IMR-90 (cell line): ENCODE results near the gene ST7.

Experiments used
- BHLHE40 ChIP-seq: fragments of 150-350 bp; IDR thresholded peaks from 2 replicates; pipeline ENCODE4 v1.6.1; 2016; ENCODE audit warnings: mild to moderate bottlenecking, low read depth, low read length
- CEBPB ChIP-seq: IDR thresholded peaks from 2 replicates; pipeline ENCODE4 v1.6.1; 2012; ENCODE audit warnings: low read depth, low read length, improper control_type of control experiment
- CHD1 ChIP-seq: IDR thresholded peaks from 2 replicates; pipeline ENCODE4 v1.6.1; 2012; ENCODE audit warnings: low read depth, low read length, improper control_type of control experiment
- MAFK ChIP-seq: IDR thresholded peaks from 2 replicates; pipeline ENCODE4 v1.6.1; 2012; ENCODE audit warnings: low read depth, low read length, improper control_type of control experiment
- MAZ ChIP-seq: IDR thresholded peaks from 2 replicates; pipeline ENCODE4 v1.6.1; 2012; ENCODE audit warnings: low read depth, mild to moderate bottlenecking, low read length, improper control_type of control experiment, moderate library complexity, borderline replicate concordance
- MXI1 ChIP-seq: IDR thresholded peaks from 2 replicates; pipeline ENCODE4 v1.6.1; 2012; ENCODE audit warnings: low read depth, mild to moderate bottlenecking, low read length, moderate library complexity, borderline replicate concordance
- POLR2A ChIP-seq: IDR thresholded peaks from 2 replicates; pipeline ENCODE4 v1.6.1; 2012; ENCODE audit warnings: mild to moderate bottlenecking, low read depth, low read length
- RFX5 ChIP-seq: IDR thresholded peaks from 2 replicates; pipeline ENCODE4 v1.8.0; 2012; ENCODE audit warnings: low read depth, mild to moderate bottlenecking, low read length, moderate library complexity
- SMC3 ChIP-seq: fragments of 150-350 bp; IDR thresholded peaks from 2 replicates; pipeline ENCODE4 v1.6.1; 2016; ENCODE audit warnings: low read depth, mild to moderate bottlenecking, antibody characterized with exemption, low read length, moderate library complexity
- TF ChIP-seq, protein P1 (sequence below): conservative IDR thresholded peaks from 2 replicates; pipeline ENCODE4 v1.5.1; 2012; ENCODE audit warnings: mild to moderate bottlenecking, low read depth, low read length, improper control_type of control experiment
- TF ChIP-seq, protein P2 (sequence below): fragments of 150-350 bp; IDR thresholded peaks from 2 replicates; pipeline ENCODE4 v1.6.1; 2017; ENCODE audit warnings: mild to moderate bottlenecking, antibody characterized with exemption, low read length, low read depth

DNA sequence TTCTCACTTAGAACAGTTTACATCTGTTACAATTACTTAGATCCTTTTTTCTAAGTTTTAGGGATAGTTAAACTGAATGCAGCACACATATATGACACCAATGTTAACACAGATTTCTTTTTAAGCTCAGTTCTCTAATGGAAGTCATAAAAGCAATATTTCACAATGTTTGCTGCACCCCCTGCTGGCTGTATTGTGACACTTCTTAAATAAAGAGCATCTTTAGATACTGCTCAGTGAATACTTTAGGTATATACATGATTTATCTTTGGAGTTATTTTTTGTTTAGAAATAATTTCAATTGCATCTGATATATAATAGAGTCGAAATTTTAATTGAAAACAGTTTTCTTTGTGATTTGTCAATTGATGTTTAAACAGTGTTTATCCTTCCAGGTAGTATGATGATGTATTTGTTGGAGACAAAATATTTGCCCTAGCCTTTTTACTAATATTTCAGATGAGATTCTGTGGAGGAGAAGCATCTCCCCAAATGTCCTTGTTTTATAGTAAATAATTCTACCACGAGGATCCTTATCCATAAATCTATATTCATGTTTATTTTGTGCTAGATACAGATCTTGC lies 174.4 kb downstream of the ST7 start:
- TF ChIP-seq MXI1 = no peak
- TF ChIP-seq, protein P1, sequence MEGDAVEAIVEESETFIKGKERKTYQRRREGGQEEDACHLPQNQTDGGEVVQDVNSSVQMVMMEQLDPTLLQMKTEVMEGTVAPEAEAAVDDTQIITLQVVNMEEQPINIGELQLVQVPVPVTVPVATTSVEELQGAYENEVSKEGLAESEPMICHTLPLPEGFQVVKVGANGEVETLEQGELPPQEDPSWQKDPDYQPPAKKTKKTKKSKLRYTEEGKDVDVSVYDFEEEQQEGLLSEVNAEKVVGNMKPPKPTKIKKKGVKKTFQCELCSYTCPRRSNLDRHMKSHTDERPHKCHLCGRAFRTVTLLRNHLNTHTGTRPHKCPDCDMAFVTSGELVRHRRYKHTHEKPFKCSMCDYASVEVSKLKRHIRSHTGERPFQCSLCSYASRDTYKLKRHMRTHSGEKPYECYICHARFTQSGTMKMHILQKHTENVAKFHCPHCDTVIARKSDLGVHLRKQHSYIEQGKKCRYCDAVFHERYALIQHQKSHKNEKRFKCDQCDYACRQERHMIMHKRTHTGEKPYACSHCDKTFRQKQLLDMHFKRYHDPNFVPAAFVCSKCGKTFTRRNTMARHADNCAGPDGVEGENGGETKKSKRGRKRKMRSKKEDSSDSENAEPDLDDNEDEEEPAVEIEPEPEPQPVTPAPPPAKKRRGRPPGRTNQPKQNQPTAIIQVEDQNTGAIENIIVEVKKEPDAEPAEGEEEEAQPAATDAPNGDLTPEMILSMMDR = peak; percentile 75
- no peak for TF ChIP-seq BHLHE40
- peak; percentile 64 for TF ChIP-seq SMC3
- TF ChIP-seq, protein P2, sequence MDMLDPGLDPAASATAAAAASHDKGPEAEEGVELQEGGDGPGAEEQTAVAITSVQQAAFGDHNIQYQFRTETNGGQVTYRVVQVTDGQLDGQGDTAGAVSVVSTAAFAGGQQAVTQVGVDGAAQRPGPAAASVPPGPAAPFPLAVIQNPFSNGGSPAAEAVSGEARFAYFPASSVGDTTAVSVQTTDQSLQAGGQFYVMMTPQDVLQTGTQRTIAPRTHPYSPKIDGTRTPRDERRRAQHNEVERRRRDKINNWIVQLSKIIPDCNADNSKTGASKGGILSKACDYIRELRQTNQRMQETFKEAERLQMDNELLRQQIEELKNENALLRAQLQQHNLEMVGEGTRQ = no peak
- TF ChIP-seq POLR2A = no peak
- TF ChIP-seq CEBPB = peak; percentile 94
- no peak for TF ChIP-seq MAZ
- TF ChIP-seq MAFK = no peak
- no peak for TF ChIP-seq CHD1
- TF ChIP-seq RFX5 = no peak
